ENCODE measurements around the gene FBXO31. TPM values are rescaled to one million over a fixed set of nuclear protein-coding genes. Genes with fewer than 3 reads are reported as not detected.

The FBXO31 gene
- total and polyA plus RNA-seq, 2 of the 13 experiments (the other 11 are each of a cell fraction or from before 2014, with no cell fraction given): 92.4 to 101 TPM

GRCh38 chr16:87278191-87279093, 105.1 kb downstream of the FBXO31 start (continued):
- TF ChIP-seq ZBED4 (CRISPR knock-in tag; IDR thresholded peaks at IDR 0.05; ENCODE audit: borderline replicate concordance) (0 out of 2 replicates have a peak, but pooled peaks have one; percentile 57), TRIM24 (CRISPR knock-in tag; IDR thresholded peaks at IDR 0.05) (no peak), HMGA1 (CRISPR knock-in tag; conservative IDR thresholded peaks at IDR 0.05) (no peak), ZNF639 (CRISPR knock-in tag; conservative IDR thresholded peaks at IDR 0.05) (no peak), RNF2 (conservative IDR thresholded peaks at IDR 0.05; ENCODE audit: low read depth) (no peak), CC2D1A (CRISPR knock-in tag; IDR thresholded peaks at IDR 0.05) (no peak), SOX6 (IDR thresholded peaks at IDR 0.05) (no peak), SOX6 (CRISPR knock-in tag; IDR thresholded peaks at IDR 0.05) (peak; percentile 21; the same call in 1 of the 2 replicates), SIX4 (CRISPR knock-in tag; IDR thresholded peaks at IDR 0.05) (no peak), HOXA9 (CRISPR knock-in tag; IDR thresholded peaks at IDR 0.05; ENCODE audit: borderline replicate concordance) (no peak), ZNF101 (CRISPR knock-in tag; IDR thresholded peaks at IDR 0.05; ENCODE audit: borderline replicate concordance, low read depth) (no peak), ZNF777 (CRISPR knock-in tag; IDR thresholded peaks at IDR 0.05) (no peak), MTA3 (CRISPR knock-in tag; IDR thresholded peaks at IDR 0.05) (no peak), ZNF674 (CRISPR knock-in tag; IDR thresholded peaks at IDR 0.05; ENCODE audit: low read depth) (no peak), ZSCAN12 (CRISPR knock-in tag; IDR thresholded peaks at IDR 0.05) (no peak), ZSCAN25 (CRISPR knock-in tag; IDR thresholded peaks at IDR 0.05) (peak; percentile 68; the same call in 1 of the 2 replicates), ZNF224 (CRISPR knock-in tag; IDR thresholded peaks at IDR 0.05) (no peak), THAP11 (CRISPR knock-in tag; IDR thresholded peaks at IDR 0.05) (no peak), PRMT3 (CRISPR knock-in tag; IDR thresholded peaks at IDR 0.05; ENCODE audit: borderline replicate concordance, low read depth) (no peak), SMAD3 (CRISPR knock-in tag; IDR thresholded peaks at IDR 0.05) (peak; percentile 74; the same call in 1 of the 2 replicates), ZNF343 (CRISPR knock-in tag; IDR thresholded peaks at IDR 0.05) (no peak), LBX2 (CRISPR knock-in tag; IDR thresholded peaks at IDR 0.05; ENCODE audit: borderline replicate concordance) (0 out of 2 replicates have a peak, but pooled peaks have one; percentile 52), NR2F6 (IDR thresholded peaks at IDR 0.05) (no peak), NR2F6 (CRISPR knock-in tag; IDR thresholded peaks at IDR 0.05) (0 out of 2 replicates have a peak, but pooled peaks have one; percentile 41), MXD4 (CRISPR knock-in tag; IDR thresholded peaks at IDR 0.05) (no peak), ZNF781 (CRISPR knock-in tag; IDR thresholded peaks at IDR 0.05; ENCODE audit: borderline replicate concordance, not compliant biosample characterization) (no peak)

All from HepG2 (cell line).